ENCODE results near the gene DNASE1. TPM values are rescaled to one million over a fixed set of nuclear protein-coding genes. Genes with fewer than 3 reads are reported as not detected.

Gene DNASE1
- total and polyA plus RNA-seq, 9 of the 15 experiments (the other 6 are each of a cell fraction or from before 2014, with no cell fraction given): 0.53 to 10.1 (median 5.9) TPM

DNA sequence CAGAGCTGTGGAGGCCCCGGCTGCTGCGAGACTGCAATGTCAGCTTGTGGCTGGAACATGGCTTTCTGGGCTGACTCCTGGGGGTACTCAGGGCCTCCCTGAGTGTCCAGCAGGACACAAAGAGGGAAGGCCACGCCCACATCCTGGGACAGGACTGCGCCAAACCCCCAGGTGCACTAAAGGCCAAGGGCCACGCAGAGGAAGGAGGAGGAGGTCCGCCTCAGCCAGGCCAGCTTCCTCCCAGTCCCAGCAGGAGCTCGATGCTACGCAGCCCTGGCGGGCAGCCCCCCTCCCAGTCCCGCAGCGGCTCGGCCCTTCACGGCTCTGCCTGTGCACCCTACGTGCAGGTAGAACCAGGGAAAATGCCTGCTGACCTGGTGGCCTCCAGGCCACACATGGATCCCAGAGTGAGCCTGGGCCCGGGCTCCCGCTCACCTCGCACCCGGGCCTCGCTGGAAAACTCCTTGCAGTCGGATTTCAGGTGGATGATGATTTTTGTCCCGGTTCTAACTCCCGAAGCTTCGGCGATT lies 21.2 kb downstream of the DNASE1 start:
- in situ Hi-C loops (cut with MboI) (no loop called here), intact Hi-C loops (cut with micrococcal nuclease) (no loop called here)
- peak overlapping the region in 1 of 2 experiments; percentile 58; a peak in 2 of 4 replicates for H3K9ac ChIP-seq (ENCODE audit: insufficient read depth in 1 of 2, low read depth in 2 of 2, low read length in 2 of 2)
- H3K27me3 ChIP-seq (ENCODE audit: control insufficient read depth in 2 of 2, insufficient read depth in 2 of 2, low read length in 2 of 2): no peaks in the 10 kb centered on the region
- H3K27ac ChIP-seq (ENCODE audit: extremely low read depth, low read depth, low read length): no peak overlapping the region
- DNase-seq (ENCODE audit: extremely low read depth in 1 of 4, low spot score in 3 of 4): no peak
- WGBS (ENCODE audit: insufficient coverage, low coverage, missing lambda C conversion rate): 91% methylated on average over 20 of the region's 24 CpGs
- H3K9me1 ChIP-seq (ENCODE audit: control insufficient read depth, insufficient read depth, low read length): no peaks in the 10 kb centered on the region
- 0 out of 2 replicates have a peak, but pooled peaks cover 2% of the 10 kb centered on the region for H4K20me1 ChIP-seq (replicated peaks; ENCODE audit: control insufficient read depth, insufficient read depth, low read length)
- no peak overlapping the region for H3K4me2 ChIP-seq (ENCODE audit: insufficient read depth, low read length)
- H3K9me3 ChIP-seq (replicated peaks; ENCODE audit: control insufficient read depth, insufficient read depth, low read depth, low read length): no peaks in the 10 kb centered on the region
- no peak for ATAC-seq
- BruUV-seq (replicated peaks): no TSS peak
- peaks cover 0 to 6% of the 10 kb centered on the region in 2 experiments; a peak in 1 of 5 replicates for H3K4me1 ChIP-seq (replicated peaks in 1 of 2; ENCODE audit: control insufficient read depth in 2 of 2, insufficient read depth in 2 of 2, low read length in 2 of 2)
- H2AFZ ChIP-seq (ENCODE audit: low read depth, low read length): no peak overlapping the region
- POLR2A ChIA-PET: interaction anchor here (0.6 to 1.1 kb wide), 2 partner anchors 9 to 938 kb away, joined by 3 read pairs; no protein-coding TSS in a partner anchor
- no peaks in the 10 kb centered on the region; the same call in 2 of the 3 replicates for H3K79me2 ChIP-seq (ENCODE audit: control insufficient read depth, insufficient read depth, low read length)
- no peak for FAIRE-seq
- no peak overlapping the region for H3K4me3 ChIP-seq
- TF ChIP-seq, protein P1, sequence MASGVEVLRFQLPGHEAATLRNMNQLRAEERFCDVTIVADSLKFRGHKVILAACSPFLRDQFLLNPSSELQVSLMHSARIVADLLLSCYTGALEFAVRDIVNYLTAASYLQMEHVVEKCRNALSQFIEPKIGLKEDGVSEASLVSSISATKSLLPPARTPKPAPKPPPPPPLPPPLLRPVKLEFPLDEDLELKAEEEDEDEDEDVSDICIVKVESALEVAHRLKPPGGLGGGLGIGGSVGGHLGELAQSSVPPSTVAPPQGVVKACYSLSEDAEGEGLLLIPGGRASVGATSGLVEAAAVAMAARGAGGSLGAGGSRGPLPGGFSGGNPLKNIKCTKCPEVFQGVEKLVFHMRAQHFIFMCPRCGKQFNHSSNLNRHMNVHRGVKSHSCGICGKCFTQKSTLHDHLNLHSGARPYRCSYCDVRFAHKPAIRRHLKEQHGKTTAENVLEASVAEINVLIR (CRISPR knock-in tag; IDR thresholded peaks at IDR 0.05): no peak
- TF ChIP-seq, protein P2, sequence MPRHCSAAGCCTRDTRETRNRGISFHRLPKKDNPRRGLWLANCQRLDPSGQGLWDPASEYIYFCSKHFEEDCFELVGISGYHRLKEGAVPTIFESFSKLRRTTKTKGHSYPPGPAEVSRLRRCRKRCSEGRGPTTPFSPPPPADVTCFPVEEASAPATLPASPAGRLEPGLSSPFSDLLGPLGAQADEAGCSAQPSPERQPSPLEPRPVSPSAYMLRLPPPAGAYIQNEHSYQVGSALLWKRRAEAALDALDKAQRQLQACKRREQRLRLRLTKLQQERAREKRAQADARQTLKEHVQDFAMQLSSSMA (CRISPR knock-in tag; IDR thresholded peaks at IDR 0.05): no peak
- TF ChIP-seq POLR2G (IDR thresholded peaks at IDR 0.05; ENCODE audit: low read depth, low read length): peak; percentile 65
- no peak for TF ChIP-seq ZNF551 (CRISPR knock-in tag; IDR thresholded peaks at IDR 0.05)
- no peak for TF ChIP-seq TGIF2 (CRISPR knock-in tag; IDR thresholded peaks at IDR 0.05)
- TF ChIP-seq SIRT6 (IDR thresholded peaks at IDR 0.05; ENCODE audit: low read depth, low read length): no peak
- no peak for TF ChIP-seq BRD9 (IDR thresholded peaks at IDR 0.05; ENCODE audit: low read depth, partially characterized antibody)
- no peak for TF ChIP-seq ZZZ3 (IDR thresholded peaks at IDR 0.05)
- CTCF ChIA-PET (ENCODE audit: low intra/inter-chr PET ratio): no interaction called here
- H3K36me3 ChIP-seq (ENCODE audit: control insufficient read depth, insufficient read depth, low read length): peaks cover 98% of the 10 kb centered on the region; the same call in 2 of the 3 replicates
